ENCODE data around the gene G3BP1. TPM values are rescaled to one million over a fixed set of nuclear protein-coding genes. Genes with fewer than 3 reads are reported as not detected.

Gene G3BP1
- total RNA-seq, 1 experiment from 2014 or later = 290 TPM

- intact Hi-C loops (cut with micrococcal nuclease; ENCODE audit: unreplicated experiment) = no loop called here
- in situ Hi-C loops (cut with HindIII; ENCODE audit: low pct_unique_long_range_greater_than_20kb, low sequenced_read_pairs) = no loop called here
- ATAC-seq = no peak
- no peaks in the 10 kb centered on the region for H3K9me3 ChIP-seq (ENCODE audit: control insufficient read depth, insufficient read depth, low read depth, low read length)
- no peak overlapping the region for H3K27ac ChIP-seq (ENCODE audit: low read length)
- POLR2A ChIA-PET = no interaction called here
- no peak for DNase-seq (ENCODE audit: low read depth, low spot score)
- H3K36me3 ChIP-seq (ENCODE audit: control insufficient read depth, insufficient read depth, low read length) = peaks cover 18% of the 10 kb centered on the region
- TF ChIP-seq TCF7L2 (IDR thresholded peaks at IDR 0.05; ENCODE audit: low read depth, low read length) (no peak), CTCF (IDR thresholded peaks at IDR 0.05) (no peak), REST (IDR thresholded peaks at IDR 0.05; ENCODE audit: insufficient read depth in 1 of 2, low read depth in 2 of 2, low read length in 1 of 2) (no peak), POLR2AphosphoS5 (IDR thresholded peaks at IDR 0.05; ENCODE audit: low read depth, low read length) (no peak), SIN3A (IDR thresholded peaks at IDR 0.05; ENCODE audit: borderline replicate concordance, insufficient read depth, low read depth, low read length) (no peak)
- no TSS peak for BruUV-seq (replicated peaks)
- peaks cover 10% of the 10 kb centered on the region for H3K4me1 ChIP-seq (ENCODE audit: control insufficient read depth, insufficient read depth, low read length)
- CTCF ChIA-PET = no interaction called here
- H3K4me3 ChIP-seq (ENCODE audit: low read depth in 2 of 2, low read length in 2 of 2) = no peak overlapping the region
- H3K27me3 ChIP-seq (ENCODE audit: control insufficient read depth, insufficient read depth, low read length) = no peaks in the 10 kb centered on the region
These were observed 14.7 kb downstream of the G3BP1 start for GRCh38 chr5:151786468-151786867.

GRCh38 chr5:151787817-151788216 lies 16.1 kb downstream of the G3BP1 start:
- no peak for ATAC-seq
- CTCF ChIA-PET = no interaction called here
- H3K4me3 ChIP-seq (ENCODE audit: low read depth in 2 of 2, low read length in 2 of 2) = no peak overlapping the region
- no TSS peak for BruUV-seq (replicated peaks)
- H3K4me1 ChIP-seq (ENCODE audit: control insufficient read depth, insufficient read depth, low read length) = peaks cover 4% of the 10 kb centered on the region; the same call in 1 of the 2 replicates
- peaks cover 28% of the 10 kb centered on the region for H3K36me3 ChIP-seq (ENCODE audit: control insufficient read depth, insufficient read depth, low read length)
- in situ Hi-C loops (cut with HindIII; ENCODE audit: low pct_unique_long_range_greater_than_20kb, low sequenced_read_pairs) (no loop called here), intact Hi-C loops (cut with micrococcal nuclease; ENCODE audit: unreplicated experiment) (no loop called here)
- H3K9me3 ChIP-seq (ENCODE audit: control insufficient read depth, insufficient read depth, low read depth, low read length) = no peaks in the 10 kb centered on the region
- H3K27ac ChIP-seq (ENCODE audit: low read length) = no peak overlapping the region
- TF ChIP-seq TCF7L2 (IDR thresholded peaks at IDR 0.05; ENCODE audit: low read depth, low read length) (no peak), REST (IDR thresholded peaks at IDR 0.05; ENCODE audit: insufficient read depth in 1 of 2, low read depth in 2 of 2, low read length in 1 of 2) (no peak), SIN3A (IDR thresholded peaks at IDR 0.05; ENCODE audit: borderline replicate concordance, insufficient read depth, low read depth, low read length) (no peak), CTCF (IDR thresholded peaks at IDR 0.05) (no peak), POLR2AphosphoS5 (IDR thresholded peaks at IDR 0.05; ENCODE audit: low read depth, low read length) (no peak)
- no peak for DNase-seq (ENCODE audit: low read depth, low spot score)
- POLR2A ChIA-PET = interaction anchor here (0.6 kb wide), 1 partner anchor 11 kb away, joined by 4 read pairs; no protein-coding TSS in a partner anchor
- no peaks in the 10 kb centered on the region for H3K27me3 ChIP-seq (ENCODE audit: control insufficient read depth, insufficient read depth, low read length)

Measured in Panc1 (cell line).